ENCODE measurements around the gene MIS18A.
"Not testable (repeated sequence)": the region's sequence is repeated elsewhere in the genome, so short reads cannot be mapped to it uniquely, and the experiment has no call there.

Gene MIS18A

GRCh38 chr21:32278518-32279376 lies at the start of gene MIS18A:
Gene MIS18A, minus strand, starts transcription at chr21:32279049. Its CDS starts 35 bp downstream, at chr21:32279014.
- peak; percentile 95 for DNase-seq

- no peak for DNase-seq
Observed at GRCh38 chr21:32328595-32328994, 49.7 kb upstream of the MIS18A start.

GRCh38 chr21:32325706-32326105 lies 46.9 kb upstream of the MIS18A start:
- DNase-seq: no peak

GRCh38 chr21:32322676-32323075 lies 43.8 kb upstream of the MIS18A start:
- DNase-seq: no peak

- no peak for DNase-seq
Observed at GRCh38 chr21:32322103-32322502, 43.3 kb upstream of the MIS18A start.

GRCh38 chr21:32321480-32321879 lies 42.6 kb upstream of the MIS18A start:
- no peak for DNase-seq

GRCh38 chr21:32320726-32321125 lies 41.9 kb upstream of the MIS18A start:
- no peak for DNase-seq

- DNase-seq: no peak
Observed at GRCh38 chr21:32320059-32320458, 41.2 kb upstream of the MIS18A start.

- DNase-seq: no peak
Observed at GRCh38 chr21:32319012-32319411, 40.2 kb upstream of the MIS18A start.

- DNase-seq: no peak
Observed at GRCh38 chr21:32317726-32318125, 38.9 kb upstream of the MIS18A start.

GRCh38 chr21:32316361-32317215 lies 37.7 kb upstream of the MIS18A start:
- no peak for DNase-seq

GRCh38 chr21:32315511-32316281 lies 36.8 kb upstream of the MIS18A start:
- no peak for DNase-seq

- no peak for DNase-seq
Observed at GRCh38 chr21:32314806-32315205, 36.0 kb upstream of the MIS18A start.

- no peak for DNase-seq
Observed at GRCh38 chr21:32312976-32313375, 34.1 kb upstream of the MIS18A start.

- DNase-seq: no peak
Observed at GRCh38 chr21:32312326-32312725, 33.5 kb upstream of the MIS18A start.

GRCh38 chr21:32311621-32312020 lies 32.8 kb upstream of the MIS18A start:
- DNase-seq: no peak

- DNase-seq: not testable (repeated sequence)
Observed at GRCh38 chr21:32310976-32311375, 32.1 kb upstream of the MIS18A start.

- no peak for DNase-seq
Observed at GRCh38 chr21:32309906-32310460, 31.1 kb upstream of the MIS18A start.

- no peak for DNase-seq
Observed at GRCh38 chr21:32308696-32309095, 29.8 kb upstream of the MIS18A start.

- no peak for DNase-seq
Observed at GRCh38 chr21:32307706-32308105, 28.9 kb upstream of the MIS18A start.

GRCh38 chr21:32306021-32306780 lies 27.4 kb upstream of the MIS18A start:
- no peak for DNase-seq

- DNase-seq: no peak
Observed at GRCh38 chr21:32304998-32305397, 26.1 kb upstream of the MIS18A start.
